Upper lobe of left lung (tissue), 6 donors: ENCODE results near the gene C1QTNF9. TPM values are rescaled to one million over a fixed set of nuclear protein-coding genes. Genes with fewer than 3 reads are reported as not detected.
A peak's percentile ranks its signal among the peaks of the same experiment; 100 is the strongest.
"Not testable (repeated sequence)": the region's sequence is repeated elsewhere in the genome, so short reads cannot be mapped to it uniquely, and the experiment has no call there.

Source experiments
- ATAC-seq, 2 donors: fragments of 200-7000 bp; cut with Tn5 transposase; one replicate each; pipeline ENCODE4 v1.9.1; 2022; ENCODE audit warnings: mild to moderate bottlenecking in 2 of 2, moderate library complexity in 2 of 2; ENCODE audit not compliant: low FRiP score in 2 of 2
- DNase-seq, 2 donors: peaks; one replicate each; pipeline ENCODE4 v3.0.0-alpha.2; 2019 to 2020
- H3K27ac ChIP-seq, 4 donors: fragments of 200-600 bp; sonication (generic); one replicate each; pipeline ENCODE4 v1.5.1; 2016 to 2019
- H3K27me3 ChIP-seq, 4 donors: fragments of 200-600 bp; sonication (generic); one replicate each; pipeline ENCODE4 v1.5.1; 2017 to 2019
- H3K36me3 ChIP-seq, 4 donors: fragments of 200-600 bp; sonication (generic); one replicate each; pipeline ENCODE4 v1.5.1; 2016 to 2019
- H3K4me1 ChIP-seq, 4 donors: fragments of 200-600 bp; sonication (generic); one replicate each; pipeline ENCODE4 v1.5.1; 2018 to 2019
- H3K4me3 ChIP-seq, 4 donors: fragments of 200-600 bp; sonication (generic); one replicate each; pipeline ENCODE4 v1.5.1; 2017 to 2019; ENCODE audit warnings: mild to moderate bottlenecking in 2 of 4, moderate library complexity in 1 of 4
- H3K9me3 ChIP-seq, 4 donors: fragments of 200-600 bp; sonication (generic); one replicate each; pipeline ENCODE4 v1.5.1; 2018 to 2019
- CTCF ChIP-seq, 6 experiments: fragments of 450-650 bp in 4 of 6; fragments of 200-600 bp in 2 of 6; sonication (generic) in 2 of 6; IDR thresholded peaks; one replicate each; pipeline ENCODE4 v1.5.1; 2016 to 2019; ENCODE audit warnings: antibody characterized with exemption in 6 of 6
- EP300 ChIP-seq, 4 donors: sonication (generic); formaldehyde crosslinking; IDR thresholded peaks; one replicate each; pipeline ENCODE4 v1.5.1; 2017; ENCODE audit warnings: antibody characterized with exemption in 4 of 4, control low read depth in 2 of 4
- POLR2A ChIP-seq, 4 donors: fragments of 450-650 bp; IDR thresholded peaks; one replicate each; pipeline ENCODE4 v1.5.1; 2016 to 2017; ENCODE audit warnings: antibody characterized with exemption in 4 of 4, mild to moderate bottlenecking in 2 of 4
- POLR2AphosphoS5 ChIP-seq, 2 donors: sonication (generic); formaldehyde crosslinking; IDR thresholded peaks; one replicate each; pipeline ENCODE4 v1.5.1; 2017; ENCODE audit warnings: antibody characterized with exemption in 2 of 2
- WGBS, 2 donors: methylation state at CpG; one replicate each; pipeline ENCODE4 v1.1.5; 2017 to 2018; 5-methylcytosine and 5-hydroxymethylcytosine counted together
- total RNA-seq, 6 donors: library from RNA; depleted of rRNA in 4 of 6; stranded (reverse); fragments of >200 nt in 4 of 6; gene quantifications; one replicate each; pipeline versions ENCODE4 v1.1.0 to v1.2.1, GENCODE V29; 2016 to 2021
- donor health status: DM: no; HTN: no; CAD: no; lungs with moderate emphysema.
- donor health status: DM: no; HTN: yes; CAD: no; lungs with severe emphysema.

C1QTNF9 gene
- total RNA-seq, 6 donors from 2014 or later: 0.30 to 0.39 TPM; not detected in 4

GRCh38 chr13:24348797-24349515 lies 39.6 kb downstream of the C1QTNF9 start:
- ATAC-seq (peak; percentile 32 to 85), DNase-seq (peak in 1 of 2 donors; percentile 82)
- H3K27ac ChIP-seq: peak overlapping the region in 2 of 4 donors; percentile 31 to 62
- no peaks in the 10 kb centered on the region for H3K36me3 ChIP-seq
- H3K4me1 ChIP-seq: peaks cover 0 to 6% (median 0%) of the 10 kb centered on the region in 4 donors
- 47 to 50% methylated on average over 4 to 6 of the region's 6 CpGs for WGBS, 2 donors
- no peaks in the 10 kb centered on the region for H3K27me3 ChIP-seq
- H3K9me3 ChIP-seq: no peaks in the 10 kb centered on the region
- no peak overlapping the region for H3K4me3 ChIP-seq
- TF ChIP-seq POLR2A (IDR thresholded peaks at IDR 0.05) (no peak), CTCF (IDR thresholded peaks at IDR 0.05) (no peak), POLR2AphosphoS5 (IDR thresholded peaks at IDR 0.05) (no peak), EP300 (IDR thresholded peaks at IDR 0.05) (no peak)

DNA sequence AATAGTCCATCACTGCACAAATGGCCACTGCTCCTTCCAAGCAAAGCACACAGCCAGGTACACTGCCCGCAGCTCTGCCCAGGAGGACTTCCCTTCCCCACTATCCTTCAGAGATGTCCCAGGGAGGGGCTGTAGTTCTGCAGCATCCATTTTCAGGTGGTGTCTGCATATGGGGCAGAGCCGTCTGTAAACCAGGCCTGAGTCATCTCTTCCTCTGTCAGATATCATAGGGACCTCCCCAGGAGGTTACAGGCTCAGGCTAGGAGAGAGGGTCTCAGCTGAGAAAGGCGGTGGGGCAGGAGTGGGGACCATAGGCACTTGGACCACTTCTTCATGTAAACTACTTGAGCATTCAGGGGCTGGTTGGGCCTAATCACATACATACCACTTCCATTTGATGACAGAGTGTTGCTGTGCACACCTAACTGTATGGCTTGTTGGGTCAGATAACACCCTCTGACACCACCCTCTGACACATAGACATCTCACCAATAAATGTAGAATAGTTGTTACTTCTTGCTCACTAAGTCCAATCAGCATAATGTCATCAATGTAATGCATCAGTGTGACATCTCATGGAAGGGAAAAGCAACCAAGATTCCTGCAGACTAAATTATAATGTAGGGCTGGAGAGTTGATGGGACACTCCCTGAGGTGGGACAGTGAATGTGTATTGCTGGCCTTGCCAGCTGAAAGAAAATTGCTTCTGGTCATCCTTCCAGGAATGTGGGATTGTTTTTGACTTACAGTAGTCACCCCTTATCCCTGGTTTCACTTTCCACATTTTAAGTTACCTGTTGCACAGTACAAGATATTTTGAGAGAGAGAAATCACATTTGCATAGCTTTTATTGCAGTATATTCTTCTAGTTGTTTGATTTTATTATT lies 40.6 kb downstream of the C1QTNF9 start:
- ATAC-seq: peak in 1 of 2 donors; percentile 54
- H3K36me3 ChIP-seq, H3K4me3 ChIP-seq, H3K9me3 ChIP-seq, H3K27ac ChIP-seq, H3K27me3 ChIP-seq, H3K4me1 ChIP-seq, DNase-seq: not testable (repeated sequence)
- 90 to 100% methylated on average over 1 to 3 of the region's 3 CpGs for WGBS, 2 donors

GRCh38 chr13:24351423-24351822 lies 42.0 kb downstream of the C1QTNF9 start:
- WGBS, 2 donors: 79 to 84% methylated on average over 3 of the region's 3 CpGs

GRCh38 chr13:24353736-24354135 lies 44.4 kb downstream of the C1QTNF9 start:
- Histone ChIP-seq H3K4me3 (no peak overlapping the region), H3K27me3 (no peaks in the 10 kb centered on the region), H3K27ac (no peak overlapping the region), H3K36me3 (no peaks in the 10 kb centered on the region), H3K4me1 (peaks cover 0 to 3% (median 0%) of the 10 kb centered on the region in 4 donors), H3K9me3 (no peaks in the 10 kb centered on the region)
- WGBS, 2 donors: 87 to 94% methylated on average over 1 of the region's 1 CpG
- no peak for DNase-seq
- ATAC-seq: no peak
- TF ChIP-seq EP300 (IDR thresholded peaks at IDR 0.05) (no peak), CTCF (IDR thresholded peaks at IDR 0.05) (no peak), POLR2AphosphoS5 (IDR thresholded peaks at IDR 0.05) (no peak), POLR2A (IDR thresholded peaks at IDR 0.05) (no peak)

More at GRCh38 chr13:24351423-24351822, 42.0 kb downstream of the C1QTNF9 start:
- no peaks in the 10 kb centered on the region for H3K36me3 ChIP-seq
- no peak for DNase-seq
- no peak overlapping the region for H3K4me3 ChIP-seq
- no peaks in the 10 kb centered on the region for H3K27me3 ChIP-seq
- H3K4me1 ChIP-seq: peaks cover 0 to 6% (median 0%) of the 10 kb centered on the region in 4 donors
- TF ChIP-seq CTCF (IDR thresholded peaks at IDR 0.05) (no peak), EP300 (IDR thresholded peaks at IDR 0.05) (no peak), POLR2A (IDR thresholded peaks at IDR 0.05) (no peak), POLR2AphosphoS5 (IDR thresholded peaks at IDR 0.05) (no peak)
- ATAC-seq: no peak
- no peaks in the 10 kb centered on the region for H3K9me3 ChIP-seq
- H3K27ac ChIP-seq: no peak overlapping the region

DNA sequence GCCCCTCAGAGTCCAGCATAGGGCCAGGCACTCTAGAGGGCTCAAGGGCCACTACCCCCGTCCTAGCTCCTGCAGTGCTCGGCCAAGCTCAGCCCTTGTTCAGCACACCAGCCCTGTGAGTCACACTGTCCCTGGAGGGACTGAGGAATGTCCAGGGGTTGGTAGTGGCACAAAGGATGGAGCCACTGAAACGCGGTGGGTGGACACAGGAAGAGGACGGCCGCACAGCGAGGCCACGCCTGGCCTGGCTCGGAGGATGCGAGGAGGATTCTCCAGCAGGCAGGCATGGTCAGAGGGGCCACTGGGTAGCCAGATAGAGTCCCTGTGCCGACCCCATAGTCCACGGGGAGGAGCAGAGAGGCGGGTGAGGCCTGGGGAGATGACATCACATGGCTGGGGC lies 45.7 kb downstream of the C1QTNF9 start:
- Histone ChIP-seq H3K27ac (no peak overlapping the region), H3K9me3 (no peaks in the 10 kb centered on the region), H3K36me3 (no peaks in the 10 kb centered on the region), H3K4me3 (no peak overlapping the region), H3K27me3 (no peaks in the 10 kb centered on the region), H3K4me1 (no peaks in the 10 kb centered on the region)
- 91 to 92% methylated on average over 10 to 13 of the region's 13 CpGs for WGBS, 2 donors
- ATAC-seq (peak in 1 of 2 donors; percentile 44), DNase-seq (peak in 1 of 2 donors; percentile 60)
- TF ChIP-seq POLR2A (IDR thresholded peaks at IDR 0.05) (no peak), EP300 (IDR thresholded peaks at IDR 0.05) (no peak), CTCF (IDR thresholded peaks at IDR 0.05) (no peak), POLR2AphosphoS5 (IDR thresholded peaks at IDR 0.05) (no peak)
